MM.1S (cell line): Measurements from ENCODE around the gene SRGAP2B.
"Not testable (repeated sequence)": the region's sequence is repeated elsewhere in the genome, so short reads cannot be mapped to it uniquely, and the experiment has no call there.

Source experiments
- CTCF ChIP-seq: fragments of 300-600 bp; sonication (generic); IDR thresholded peaks from 2 replicates; pipeline ENCODE4 v1.5.1; 2016; ENCODE audit warnings: antibody characterized with exemption, low read length, mixed read lengths
- EZH2 ChIP-seq: fragments of 300-600 bp; sonication (generic); optimal IDR thresholded peaks from 2 replicates; pipeline ENCODE3; 2017; ENCODE audit warnings: low read depth, mild to moderate bottlenecking, antibody characterized with exemption, low read length, mixed read lengths
- EZH2phosphoT487 ChIP-seq: fragments of 300-600 bp; sonication (generic); IDR thresholded peaks from 2 replicates; pipeline ENCODE4 v1.6.1; 2018; ENCODE audit warnings: antibody characterized with exemption, low read length

DNA sequence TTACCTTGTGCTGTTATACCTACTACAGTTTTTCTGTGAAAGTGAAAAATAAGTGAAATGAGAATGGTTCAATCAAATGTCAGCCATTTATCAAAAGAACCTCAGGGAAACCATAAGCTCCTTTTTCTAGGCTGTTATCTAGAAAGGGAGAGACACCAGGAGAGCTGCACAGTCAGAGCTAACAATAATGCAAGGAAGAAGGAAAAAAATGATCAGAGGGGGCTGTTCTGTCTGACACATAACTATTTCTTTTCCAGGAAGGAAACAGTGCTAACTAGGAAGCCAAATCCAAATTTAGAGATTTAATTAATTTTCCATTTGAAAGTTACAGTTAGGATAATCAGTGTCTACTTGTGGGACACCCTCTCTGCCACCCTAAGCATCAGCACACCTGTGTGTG, 32.0 kb upstream of the SRGAP2B start:
- not testable (repeated sequence) for TF ChIP-seq CTCF, EZH2phosphoT487, EZH2
